Fibroblast of lung (primary cell): Measurements from ENCODE around the gene RBM20.

Source experiments
- EZH2 ChIP-seq: IDR thresholded peaks from 2 replicates; pipeline ENCODE4 v1.5.1; 2012; ENCODE audit warnings: low read length, control low read depth, mild to moderate bottlenecking; ENCODE audit errors: missing control alignments
- TF ChIP-seq, protein P1 (sequence below), 2 donors: IDR thresholded peaks in 1 of 2; conservative IDR thresholded peaks in 1 of 2; 1 replicate in 1 of 2; 2 replicates in 1 of 2; pipeline ENCODE4 v1.5.1; 2011 to 2012; ENCODE audit warnings: low read length in 2 of 2, control low read depth in 1 of 2, inconsistent platforms in 1 of 2, low read depth in 1 of 2, mild to moderate bottlenecking in 1 of 2

GRCh38 chr10:110779489-110779888 is 135.4 kb downstream of the RBM20 start:
- TF ChIP-seq, protein P1, sequence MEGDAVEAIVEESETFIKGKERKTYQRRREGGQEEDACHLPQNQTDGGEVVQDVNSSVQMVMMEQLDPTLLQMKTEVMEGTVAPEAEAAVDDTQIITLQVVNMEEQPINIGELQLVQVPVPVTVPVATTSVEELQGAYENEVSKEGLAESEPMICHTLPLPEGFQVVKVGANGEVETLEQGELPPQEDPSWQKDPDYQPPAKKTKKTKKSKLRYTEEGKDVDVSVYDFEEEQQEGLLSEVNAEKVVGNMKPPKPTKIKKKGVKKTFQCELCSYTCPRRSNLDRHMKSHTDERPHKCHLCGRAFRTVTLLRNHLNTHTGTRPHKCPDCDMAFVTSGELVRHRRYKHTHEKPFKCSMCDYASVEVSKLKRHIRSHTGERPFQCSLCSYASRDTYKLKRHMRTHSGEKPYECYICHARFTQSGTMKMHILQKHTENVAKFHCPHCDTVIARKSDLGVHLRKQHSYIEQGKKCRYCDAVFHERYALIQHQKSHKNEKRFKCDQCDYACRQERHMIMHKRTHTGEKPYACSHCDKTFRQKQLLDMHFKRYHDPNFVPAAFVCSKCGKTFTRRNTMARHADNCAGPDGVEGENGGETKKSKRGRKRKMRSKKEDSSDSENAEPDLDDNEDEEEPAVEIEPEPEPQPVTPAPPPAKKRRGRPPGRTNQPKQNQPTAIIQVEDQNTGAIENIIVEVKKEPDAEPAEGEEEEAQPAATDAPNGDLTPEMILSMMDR (conservative IDR thresholded peaks at IDR 0.05 in 1 of 2, IDR thresholded peaks at IDR 0.05 in 1 of 2; ENCODE audit: low read depth in 1 of 2, low read length in 2 of 2), result no peak
- TF ChIP-seq EZH2, result no peak
